Measurements from ENCODE around the gene NMT1. TPM values are rescaled to one million over a fixed set of nuclear protein-coding genes. Genes with fewer than 3 reads are reported as not detected.

Gene NMT1
- total and polyA plus RNA-seq, 2 of the 13 experiments (the other 11 are each of a cell fraction or from before 2014, with no cell fraction given), result 75.7 to 142 TPM

- no TSS peak for BruUV-seq (replicated peaks)
- intact Hi-C loops (cut with micrococcal nuclease; ENCODE audit: unreplicated experiment), result no loop called here
- 76% methylated on average over 18 of the region's 18 CpGs for WGBS (ENCODE audit: low lambda C conversion rate)
- ATAC-seq (peak; percentile 66), FAIRE-seq (no peak), DNase-seq (ENCODE audit: low spot score) (peak; percentile 69)
- peak overlapping the region; percentile 33 for H3K4me2 ChIP-seq (ENCODE audit: low read depth, low read length)
- no peaks in the 10 kb centered on the region; a peak in 1 of 5 replicates for H3K36me3 ChIP-seq (replicated peaks in 1 of 2; ENCODE audit: control insufficient read depth in 1 of 2, insufficient read depth in 2 of 2, low read length in 2 of 2)
- H3K9me3 ChIP-seq (ENCODE audit: low read length), result no peaks in the 10 kb centered on the region
- H3K27me3 ChIP-seq (ENCODE audit: control insufficient read depth in 1 of 2, insufficient read depth in 2 of 2, low read length in 2 of 2), result no peaks in the 10 kb centered on the region
- ChIA-PET POLR2A (no interaction called here), CTCF (ENCODE audit: low intra/inter-chr PET ratio, low total read pairs) (no interaction called here)
- H3K4me1 ChIP-seq (ENCODE audit: insufficient read depth, low read length), result peaks cover 56% of the 10 kb centered on the region
- no peak overlapping the region for H3K4me3 ChIP-seq (replicated peaks in 1 of 3; ENCODE audit: insufficient read depth in 1 of 3, low read depth in 2 of 3, low read length in 3 of 3)
- in situ Hi-C loops (cut with HindIII; ENCODE audit: extremely low pct_ligation_motif_present, low pct_unique_long_range_greater_than_20kb), result no loop called here
- no peaks in the 10 kb centered on the region for H4K20me1 ChIP-seq (ENCODE audit: insufficient read depth, low read length)
- H2AFZ ChIP-seq (ENCODE audit: low read length), result no peak overlapping the region
- H3K79me2 ChIP-seq (ENCODE audit: insufficient read depth, low read length), result peaks cover 31% of the 10 kb centered on the region
- peak overlapping the region; percentile 48 for H3K9ac ChIP-seq (ENCODE audit: insufficient read depth, low read depth, low read length)
- peak overlapping the region; percentile 64 for H3K27ac ChIP-seq (ENCODE audit: extremely low read length, insufficient read depth, low read length)
- no peak for TF ChIP-seq MXI1 (IDR thresholded peaks at IDR 0.05; ENCODE audit: borderline replicate concordance, low read depth, low read length)
- TF ChIP-seq ZNF597 (CRISPR knock-in tag; IDR thresholded peaks at IDR 0.05), result no peak
- TF ChIP-seq BCL6 (CRISPR knock-in tag; IDR thresholded peaks at IDR 0.05), result no peak
- TF ChIP-seq ETS1 (CRISPR knock-in tag; IDR thresholded peaks at IDR 0.05), result no peak
- no peak for TF ChIP-seq PBX2 (CRISPR knock-in tag; IDR thresholded peaks at IDR 0.05)
- no peak for TF ChIP-seq CBX1 (IDR thresholded peaks at IDR 0.05; ENCODE audit: low read depth)
- TF ChIP-seq KLF6 (CRISPR knock-in tag; IDR thresholded peaks at IDR 0.05), result no peak
- TF ChIP-seq ZNF788 (CRISPR knock-in tag; IDR thresholded peaks at IDR 0.05; ENCODE audit: borderline replicate concordance), result peak; percentile 33; the same call in 1 of the 2 replicates
- TF ChIP-seq ZNF792 (CRISPR knock-in tag; IDR thresholded peaks at IDR 0.05), result peak; percentile 27; the same call in 1 of the 2 replicates
- TF ChIP-seq ZSCAN21 (CRISPR knock-in tag; IDR thresholded peaks at IDR 0.05; ENCODE audit: borderline replicate concordance), result no peak
- no peak for TF ChIP-seq ZNF639 (CRISPR knock-in tag; conservative IDR thresholded peaks at IDR 0.05)
- peak; percentile 63 for TF ChIP-seq CTCF (CRISPR knock-in tag; IDR thresholded peaks at IDR 0.05)
- no peak for TF ChIP-seq ZNF367 (CRISPR knock-in tag; IDR thresholded peaks at IDR 0.05; ENCODE audit: borderline replicate concordance)
- TF ChIP-seq ZHX1 (CRISPR knock-in tag; IDR thresholded peaks at IDR 0.05; ENCODE audit: low read depth), result no peak
Measured at GRCh38 chr17:45043813-45044540, 17.1 kb upstream of the NMT1 start.

Measured in HepG2 (cell line).